H1 (cell line): Measurements from ENCODE around the gene NADSYN1. TPM values are rescaled to one million over a fixed set of nuclear protein-coding genes. Genes with fewer than 3 reads are reported as not detected.
A peak's percentile ranks its signal among the peaks of the same experiment; 100 is the strongest.
"Not testable (repeated sequence)": the region's sequence is repeated elsewhere in the genome, so short reads cannot be mapped to it uniquely, and the experiment has no call there.

Experiments
- CTCF ChIA-PET: fragments of 300-600 bp; sonication (Branson Sonifier 250); formaldehyde crosslinking; loops from one replicate; lab custom pipeline; 2021; ENCODE audit not compliant: partially characterized antibody; lab: Charles Lee
- POLR2A ChIA-PET: fragments of 300-600 bp; sonication (Branson Sonifier 250); formaldehyde crosslinking; loops from one replicate; lab custom pipeline; 2021; ENCODE audit warnings: inconsistent platforms; ENCODE audit not compliant: partially characterized antibody; lab: Charles Lee
- DNase-seq, 2 experiments: peaks; one replicate each; pipeline versions ENCODE4 v3.0.0 to v3.0.0-alpha.2; 2010 to 2022; ENCODE audit warnings: low spot score in 2 of 2, low read depth in 1 of 2, mixed read lengths in 1 of 2
- FAIRE-seq: peaks from 2 replicates; lab custom pipeline; 2011; peaks lifted over from hg19 to GRCh38; lab: Jason Lieb, UNC
- H2AFZ ChIP-seq: 2 replicates; pipeline ENCODE4 v1.8.1; 2012; ENCODE audit warnings: low read length, inconsistent platforms
- H2AK5ac ChIP-seq: 2 replicates; pipeline ENCODE4 v1.6.1; 2013; ENCODE audit warnings: low read depth, low read length
- H2BK120ac ChIP-seq: replicated peaks from 2 replicates; pipeline ENCODE3; 2013; ENCODE audit warnings: low read depth, low read length, inconsistent platforms
- H2BK12ac ChIP-seq: 2 replicates; pipeline ENCODE4 v1.6.1; 2013; ENCODE audit warnings: low read depth, low read length
- H2BK15ac ChIP-seq: 2 replicates; pipeline ENCODE4 v1.6.1; 2013; ENCODE audit warnings: low read length
- H2BK20ac ChIP-seq: 2 replicates; pipeline ENCODE4 v1.6.1; 2013; ENCODE audit warnings: low read length
- H2BK5ac ChIP-seq: 2 replicates; pipeline ENCODE4 v1.6.1; 2013; ENCODE audit warnings: low read depth, low read length
- H3K14ac ChIP-seq: 2 replicates; pipeline ENCODE4 v1.6.1; 2013; ENCODE audit warnings: inconsistent platforms; ENCODE audit not compliant: insufficient read length
- H3K18ac ChIP-seq: 2 replicates; pipeline ENCODE4 v1.6.1; 2013; ENCODE audit warnings: low read length; ENCODE audit errors: extremely low read depth
- H3K23ac ChIP-seq: 2 replicates; pipeline ENCODE4 v1.6.1; 2013; ENCODE audit warnings: inconsistent platforms; ENCODE audit not compliant: insufficient read length
- H3K23me2 ChIP-seq: 2 replicates; pipeline ENCODE4 v1.6.1; 2013; ENCODE audit warnings: low read depth, low read length
- H3K27ac ChIP-seq: 2 replicates; pipeline ENCODE4 v1.6.1; 2011; ENCODE audit warnings: low read depth, low read length, inconsistent platforms
- H3K27me3 ChIP-seq, 4 experiments: replicated peaks in 1 of 4; 1 replicate in 1 of 4; 2 replicates in 3 of 4; pipeline versions ENCODE4 v1.6.1 to v1.8.1; 2011 to 2013; ENCODE audit warnings: low read length in 3 of 4, mild to moderate bottlenecking in 3 of 4, inconsistent platforms in 2 of 4, mixed read lengths in 2 of 4, moderate library complexity in 1 of 4; ENCODE audit not compliant: control insufficient read depth in 3 of 4, insufficient read depth in 3 of 4; ENCODE audit errors: extremely low read depth in 1 of 4
- H3K36me3 ChIP-seq, 4 experiments: 2 replicates each; pipeline versions ENCODE4 v1.6.1 to v1.8.1; 2011 to 2013; ENCODE audit warnings: mild to moderate bottlenecking in 4 of 4, low read length in 3 of 4, moderate library complexity in 2 of 4, control low read depth in 1 of 4, inconsistent platforms in 1 of 4; ENCODE audit not compliant: insufficient read depth in 4 of 4, control insufficient read depth in 2 of 4
- H3K4ac ChIP-seq: replicated peaks from 2 replicates; pipeline ENCODE3; 2013; ENCODE audit warnings: low read length, low read depth, mixed read lengths, inconsistent platforms; ENCODE audit not compliant: insufficient read length
- H3K4me1 ChIP-seq, 4 experiments: replicated peaks in 1 of 4; 1 replicate in 1 of 4; 2 replicates in 3 of 4; pipeline versions ENCODE4 v1.6.1 to v1.8.1; 2011 to 2013; ENCODE audit warnings: low read length in 3 of 4, inconsistent platforms in 2 of 4, mixed read lengths in 1 of 4; ENCODE audit not compliant: insufficient read depth in 4 of 4, control insufficient read depth in 3 of 4
- H3K4me2 ChIP-seq, 2 experiments: 2 replicates each; pipeline versions ENCODE4 v1.6.1 to v1.8.1; 2011 to 2013; ENCODE audit warnings: low read depth in 2 of 2, low read length in 2 of 2, control low read depth in 1 of 2, inconsistent platforms in 1 of 2, mild to moderate bottlenecking in 1 of 2; ENCODE audit not compliant: insufficient read depth in 1 of 2
- H3K4me3 ChIP-seq, 4 experiments: fragments of 200-600, 300-600 bp in 1 of 4; sonication (generic), shearing (Covaris generic), sonication (Bioruptor Twin) in 1 of 4; 2 replicates each; pipeline versions ENCODE4 v1.5.1 to v1.8.1; 2011 to 2016; ENCODE audit warnings: low read length in 4 of 4, low read depth in 3 of 4, control low read depth in 2 of 4, inconsistent platforms in 2 of 4, mild to moderate bottlenecking in 2 of 4, mixed read lengths in 1 of 4, moderate library complexity in 1 of 4; ENCODE audit not compliant: insufficient read depth in 2 of 4; ENCODE audit errors: extremely low read depth in 1 of 4
- H3K56ac ChIP-seq: replicated peaks from 2 replicates; pipeline ENCODE3; 2013; ENCODE audit warnings: low read depth, mild to moderate bottlenecking, mixed read lengths, low read length, inconsistent platforms; ENCODE audit not compliant: insufficient read length
- H3K79me1 ChIP-seq: 2 replicates; pipeline ENCODE4 v1.6.1; 2013; ENCODE audit warnings: low read depth, low read length, control low read depth
- H3K79me2 ChIP-seq, 2 experiments: 2 replicates each; pipeline versions ENCODE4 v1.6.1 to v1.8.1; 2012 to 2013; ENCODE audit warnings: low read length in 2 of 2, mild to moderate bottlenecking in 2 of 2, inconsistent platforms in 1 of 2; ENCODE audit not compliant: insufficient read depth in 2 of 2, control insufficient read depth in 1 of 2
- H3K9ac ChIP-seq, 4 experiments: replicated peaks in 1 of 4; 1 replicate in 1 of 4; 2 replicates in 3 of 4; pipeline versions ENCODE4 v1.6.1 to v1.8.1; 2011 to 2013; ENCODE audit warnings: low read depth in 3 of 4, low read length in 3 of 4, control low read depth in 2 of 4, mild to moderate bottlenecking in 2 of 4, moderate library complexity in 2 of 4, inconsistent platforms in 1 of 4; ENCODE audit errors: extremely low read depth in 1 of 4
- H3K9me3 ChIP-seq, 2 experiments: 2 replicates each; pipeline versions ENCODE4 v1.6.1 to v1.8.1; 2012 to 2013; ENCODE audit warnings: mild to moderate bottlenecking in 2 of 2, moderate library complexity in 2 of 2, control low read depth in 1 of 2, inconsistent platforms in 1 of 2, low read depth in 1 of 2, low read length in 1 of 2, mixed read lengths in 1 of 2; ENCODE audit not compliant: insufficient read depth in 2 of 2
- H4K20me1 ChIP-seq, 2 experiments: replicated peaks in 1 of 2; 2 replicates each; pipeline versions ENCODE3 to v1.8.1; 2011 to 2013; ENCODE audit warnings: inconsistent platforms in 2 of 2, low read length in 2 of 2, mild to moderate bottlenecking in 1 of 2; ENCODE audit not compliant: insufficient read depth in 2 of 2, control insufficient read depth in 1 of 2
- H4K5ac ChIP-seq: 2 replicates; pipeline ENCODE4 v1.6.1; 2013; ENCODE audit warnings: low read length, low read depth, mixed read lengths, inconsistent platforms; ENCODE audit not compliant: insufficient read length
- H4K8ac ChIP-seq: 2 replicates; pipeline ENCODE4 v1.8.0; 2013; ENCODE audit warnings: mild to moderate bottlenecking, moderate library complexity, low read length, inconsistent platforms; ENCODE audit not compliant: insufficient read depth; ENCODE audit errors: extremely low read depth
- H4K91ac ChIP-seq: replicated peaks from 2 replicates; pipeline ENCODE3; 2013; ENCODE audit warnings: low read length, mixed read lengths, inconsistent platforms; ENCODE audit not compliant: insufficient read length
- WGBS, 2 experiments: shearing (Covaris generic) in 1 of 2; methylation state at CpG; one replicate each; pipeline versions ENCODE4 v1.1.6 to v1.1.7; 2013 to 2015; ENCODE audit warnings: low lambda C conversion rate in 2 of 2, mixed read lengths in 2 of 2, inconsistent platforms in 1 of 2, low coverage in 1 of 2, missing lambda C conversion rate in 1 of 2; ENCODE audit not compliant: insufficient replicate concordance in 2 of 2, insufficient coverage in 1 of 2, insufficient read length in 1 of 2; ENCODE audit errors: extremely low coverage in 1 of 2, missing lambda C conversion rate in 1 of 2; 5-methylcytosine and 5-hydroxymethylcytosine counted together
- polyA plus RNA-seq, 7 experiments: library from polyadenylated mRNA; depleted of rRNA in 3 of 7; stranded (reverse) in 5 of 7; unstranded in 2 of 7; fragments of >200 nt in 5 of 7; fragments of 200-250 nt in 2 of 7; gene quantifications; 1 replicate in 5 of 7; 2 replicates in 1 of 7; 4 replicates in 1 of 7; pipeline versions ENCODE4 v1.2.1 to v1.2.3, GENCODE V29; 2011 to 2013; ENCODE audit warnings: missing spikeins in 2 of 7, mixed read lengths in 2 of 7
- total RNA-seq: library from RNA; stranded (reverse); fragmentation: NEBNext Ultra II Directional; extraction: Animal tissue kit (Norgen Biotek cat#: 25700); gene quantifications from 2 replicates; pipeline ENCODE4 v1.2.1, GENCODE V29; 2021

The NADSYN1 gene
- total and polyA plus RNA-seq, 2 of the 8 experiments (the other 6 are each of a cell fraction or from before 2014, with no cell fraction given) = 38.3 to 38.6 TPM

- H3K9me3 ChIP-seq, H3K18ac ChIP-seq, H3K9ac ChIP-seq, H2BK5ac ChIP-seq, H4K91ac ChIP-seq, H3K14ac ChIP-seq, H3K4me3 ChIP-seq, H2AFZ ChIP-seq, FAIRE-seq, H3K23ac ChIP-seq, POLR2A ChIA-PET, H2BK20ac ChIP-seq, H3K79me2 ChIP-seq, H3K27me3 ChIP-seq, H2BK12ac ChIP-seq, H3K36me3 ChIP-seq, H3K56ac ChIP-seq, H2BK15ac ChIP-seq, H3K79me1 ChIP-seq, H3K4me1 ChIP-seq, H4K20me1 ChIP-seq, H3K23me2 ChIP-seq, H2AK5ac ChIP-seq, H4K8ac ChIP-seq, H2BK120ac ChIP-seq, H3K27ac ChIP-seq, H3K4ac ChIP-seq, H3K4me2 ChIP-seq, H4K5ac ChIP-seq: not testable (repeated sequence)
- 81% methylated on average over 8 of the region's 10 CpGs; no CpG with 5 or more reads in 1 of the 2 experiments for WGBS, 2 experiments
- peak in 1 of 2 experiments; percentile 30 for DNase-seq
- CTCF ChIA-PET = interaction anchor here (0.9 to 1.1 kb wide), 3 partner anchors 11 to 36 kb away, joined by 3 to 4 read pairs (median 4); partner anchors contain the start of gene KRTAP5-8
Observed at GRCh38 chr11:71526796-71527575, 74.0 kb downstream of the NADSYN1 start, which contains the start of gene KRTAP5-7. TSS of gene KRTAP5-7 (plus strand) at chr11:71527267. CDS start at chr11:71527301, 34 bp downstream.
